Liver (tissue), 9 donors: Measurements from ENCODE around the gene ZNF460. TPM values are rescaled to one million over a fixed set of nuclear protein-coding genes. Genes with fewer than 3 reads are reported as not detected.

Experiments used
- DNase-seq: peaks from one replicate; pipeline ENCODE4 v3.0.0-alpha.2; 2017; ENCODE audit warnings: low spot score
- H3K27ac ChIP-seq, 2 donors: one replicate each; pipeline ENCODE4 v1.7.0; 2013; ENCODE audit warnings: inconsistent platforms in 2 of 2, low read length in 2 of 2, control low read depth in 1 of 2, low read depth in 1 of 2, mild to moderate bottlenecking in 1 of 2
- H3K27me3 ChIP-seq, 4 donors: one replicate each; pipeline versions ENCODE4 v1.6.1 to v1.7.0; 2013; ENCODE audit warnings: low read length in 3 of 4, inconsistent platforms in 1 of 4, mild to moderate bottlenecking in 1 of 4, moderate library complexity in 1 of 4; ENCODE audit not compliant: control insufficient read depth in 4 of 4, insufficient read depth in 4 of 4
- H3K36me3 ChIP-seq, 4 donors: one replicate each; pipeline versions ENCODE4 v1.6.1 to v1.7.0; 2013; ENCODE audit warnings: low read length in 3 of 4, mild to moderate bottlenecking in 3 of 4, low read depth in 1 of 4, moderate library complexity in 1 of 4; ENCODE audit not compliant: control insufficient read depth in 4 of 4, insufficient read depth in 3 of 4
- H3K4me1 ChIP-seq, 4 donors: one replicate each; pipeline versions ENCODE4 v1.6.1 to v1.7.0; 2013; ENCODE audit warnings: low read length in 3 of 4, mild to moderate bottlenecking in 3 of 4, moderate library complexity in 1 of 4; ENCODE audit not compliant: control insufficient read depth in 4 of 4, insufficient read depth in 4 of 4
- H3K4me3 ChIP-seq, 3 donors: one replicate each; pipeline versions ENCODE4 v1.6.1 to v1.7.0; 2013; ENCODE audit warnings: low read length in 3 of 3, control low read depth in 1 of 3, low read depth in 1 of 3, mild to moderate bottlenecking in 1 of 3
- H3K9ac ChIP-seq, 2 donors: one replicate each; pipeline ENCODE4 v1.7.0; 2013; ENCODE audit warnings: low read length in 2 of 2, mild to moderate bottlenecking in 2 of 2, moderate library complexity in 2 of 2, control low read depth in 1 of 2, low read depth in 1 of 2
- H3K9me3 ChIP-seq, 4 donors: one replicate each; pipeline versions ENCODE4 v1.6.1 to v1.7.0; 2013; ENCODE audit warnings: low read length in 3 of 4; ENCODE audit not compliant: control insufficient read depth in 4 of 4
- ATF3 ChIP-seq: IDR thresholded peaks from 2 replicates; pipeline ENCODE4 v1.6.1; 2016; ENCODE audit warnings: antibody characterized with exemption
- CTCF ChIP-seq: fragments of 150-350 bp; IDR thresholded peaks from 2 replicates; pipeline ENCODE4 v1.5.1; 2017; ENCODE audit warnings: improper control_type of control experiment, low read depth, low read length; ENCODE audit not compliant: missing input control
- EGR1 ChIP-seq, 2 donors: IDR thresholded peaks; 2 replicates each; pipeline ENCODE4 v1.6.1; 2016 to 2018; ENCODE audit warnings: antibody characterized with exemption in 2 of 2, low read depth in 2 of 2
- FOXA1 ChIP-seq: IDR thresholded peaks from 2 replicates; pipeline ENCODE4 v1.6.1; 2016; ENCODE audit warnings: antibody characterized with exemption
- FOXA2 ChIP-seq: IDR thresholded peaks from 2 replicates; pipeline ENCODE4 v1.6.1; 2016; ENCODE audit warnings: antibody characterized with exemption
- GABPA ChIP-seq, 2 donors: IDR thresholded peaks in 1 of 2; conservative IDR thresholded peaks in 1 of 2; 2 replicates each; pipeline ENCODE4 v1.6.1; 2016; ENCODE audit warnings: antibody characterized with exemption in 2 of 2, mild to moderate bottlenecking in 1 of 2, moderate library complexity in 1 of 2
- HNF4A ChIP-seq, 2 donors: conservative IDR thresholded peaks; 2 replicates each; pipeline ENCODE4 v1.6.1; 2016; ENCODE audit warnings: antibody characterized with exemption in 2 of 2, mild to moderate bottlenecking in 2 of 2
- HNF4G ChIP-seq: IDR thresholded peaks from 2 replicates; pipeline ENCODE4 v1.6.1; 2016; ENCODE audit warnings: antibody characterized with exemption
- JUND ChIP-seq, 2 donors: IDR thresholded peaks; 2 replicates each; pipeline ENCODE4 v1.6.1; 2016; ENCODE audit warnings: antibody characterized with exemption in 2 of 2
- MAX ChIP-seq: IDR thresholded peaks from 2 replicates; pipeline ENCODE4 v1.6.1; 2016; ENCODE audit warnings: antibody characterized with exemption
- NR2F2 ChIP-seq: IDR thresholded peaks from 2 replicates; pipeline ENCODE4 v1.6.1; 2016; ENCODE audit warnings: antibody characterized with exemption
- RAD21 ChIP-seq, 2 donors: IDR thresholded peaks; 2 replicates each; pipeline ENCODE4 v1.6.1; 2016; ENCODE audit warnings: antibody characterized with exemption in 2 of 2, mild to moderate bottlenecking in 2 of 2
- REST ChIP-seq: IDR thresholded peaks from 2 replicates; pipeline ENCODE4 v1.6.1; 2016; ENCODE audit warnings: antibody characterized with exemption, mild to moderate bottlenecking
- RXRA ChIP-seq, 2 donors: IDR thresholded peaks; 2 replicates each; pipeline ENCODE4 v1.6.1; 2017 to 2018; ENCODE audit warnings: antibody characterized with exemption in 2 of 2, mild to moderate bottlenecking in 1 of 2
- SP1 ChIP-seq: IDR thresholded peaks from 2 replicates; pipeline ENCODE4 v1.6.1; 2018; ENCODE audit warnings: antibody characterized with exemption, mild to moderate bottlenecking
- TAF1 ChIP-seq: conservative IDR thresholded peaks from 2 replicates; pipeline ENCODE4 v1.6.1; 2016; ENCODE audit warnings: antibody characterized with exemption, mild to moderate bottlenecking
- YY1 ChIP-seq: IDR thresholded peaks from 2 replicates; pipeline ENCODE4 v1.6.1; 2016; ENCODE audit warnings: antibody characterized with exemption, mild to moderate bottlenecking
- ZBTB33 ChIP-seq: IDR thresholded peaks from 2 replicates; pipeline ENCODE4 v1.6.1; 2016; ENCODE audit warnings: antibody characterized with exemption
- WGBS: extraction: QIAGEN DNeasy Blood & Tissue Kit; methylation state at CpG from one replicate; pipeline ENCODE4 v1.1.7; 2013; 5-methylcytosine and 5-hydroxymethylcytosine counted together
- polyA plus RNA-seq, 2 donors: library from polyadenylated mRNA; stranded (reverse) in 1 of 2; unstranded in 1 of 2; fragments of 200-250 nt in 1 of 2; fragments of >200 nt in 1 of 2; fragmentation: Nextera tagmentation in 1 of 2; extraction: Ambion mirVana in 1 of 2; gene quantifications; one replicate each; pipeline versions ENCODE4 v1.2.1 to v1.2.3, GENCODE V29; 2013 to 2015
- total RNA-seq, 2 donors: library from RNA; depleted of rRNA; stranded (reverse); fragments of >200 nt; gene quantifications; one replicate each; pipeline ENCODE4 v1.2.3, GENCODE V29; 2014
- donor health status: healthy.
- donor health status: healthy.
- donor health status: healthy.
- donor health status: healthy.
- donor health status: healthy.

ZNF460 gene
- total and polyA plus RNA-seq, 4 donors, result 0.24 to 54.4 (median 19.4) TPM

GRCh38 chr19:57273014-57273413 lies 7.3 kb upstream of the ZNF460 start:
- Histone ChIP-seq H3K27ac (no peak overlapping the region), H3K27me3 (no peaks in the 10 kb centered on the region), H3K4me1 (no peaks in the 10 kb centered on the region), H3K9ac (no peak overlapping the region), H3K4me3 (no peak overlapping the region), H3K36me3 (peaks cover 0 to 7% (median 4%) of the 10 kb centered on the region in 4 donors), H3K9me3 (no peaks in the 10 kb centered on the region)
- DNase-seq, result no peak
- 93% methylated on average over 1 of the region's 1 CpG for WGBS
- no peak for TF ChIP-seq RXRA (IDR thresholded peaks at IDR 0.05)
- TF ChIP-seq FOXA1, result no peak
- no peak for TF ChIP-seq FOXA2
- no peak for TF ChIP-seq REST
- TF ChIP-seq SP1, result no peak
- TF ChIP-seq TAF1, result no peak
- no peak for TF ChIP-seq RAD21 (IDR thresholded peaks at IDR 0.05)
- TF ChIP-seq ZBTB33, result no peak
- no peak for TF ChIP-seq ATF3
- no peak for TF ChIP-seq JUND (IDR thresholded peaks at IDR 0.05)
- TF ChIP-seq EGR1 (IDR thresholded peaks at IDR 0.05; ENCODE audit: low read depth in 2 of 2), result no peak
- TF ChIP-seq HNF4G, result no peak
- no peak for TF ChIP-seq YY1
- TF ChIP-seq NR2F2, result no peak
- no peak for TF ChIP-seq HNF4A (conservative IDR thresholded peaks at IDR 0.05)
- TF ChIP-seq GABPA (IDR thresholded peaks at IDR 0.05 in 1 of 2, conservative IDR thresholded peaks at IDR 0.05 in 1 of 2), result no peak
- no peak for TF ChIP-seq MAX
- no peak for TF ChIP-seq CTCF
